CD4-positive, alpha-beta T cell treated with Interleukin-12 subunit alpha and Interleukin-12 subunit beta, for 1 hour (primary cell): Measurements from ENCODE around the gene ODF4.
"Not testable (repeated sequence)": the region's sequence is repeated elsewhere in the genome, so short reads cannot be mapped to it uniquely, and the experiment has no call there.

ENCODE experiments used
- DNase-seq: peaks from one replicate; pipeline ENCODE4 v3.0.0-alpha.2; 2020

ODF4 gene

GRCh38 chr17:8371786-8372185 lies 32.1 kb downstream of the ODF4 start:
- no peak for DNase-seq

GRCh38 chr17:8372422-8372821 lies 32.8 kb downstream of the ODF4 start:
- no peak for DNase-seq

GRCh38 chr17:8373856-8374255 lies 34.2 kb downstream of the ODF4 start:
- not testable (repeated sequence) for DNase-seq

- no peak for DNase-seq
Measured at GRCh38 chr17:8375738-8376259, 36.2 kb downstream of the ODF4 start.

- peak; percentile 91 for DNase-seq
Measured at GRCh38 chr17:8376271-8377067, 36.8 kb downstream of the ODF4 start, which contains the start of gene KRABD2. TSS of gene KRABD2 (minus strand) at chr17:8376704.

GRCh38 chr17:8377422-8377821 lies 37.8 kb downstream of the ODF4 start:
- DNase-seq = no peak

GRCh38 chr17:8378117-8378516 lies 38.5 kb downstream of the ODF4 start:
- not testable (repeated sequence) for DNase-seq

- DNase-seq = no peak
Measured at GRCh38 chr17:8380049-8380448, 40.4 kb downstream of the ODF4 start.

GRCh38 chr17:8382052-8382879 lies 42.6 kb downstream of the ODF4 start:
- no peak for DNase-seq

GRCh38 chr17:8382880-8383142 lies 43.2 kb downstream of the ODF4 start:
- no peak for DNase-seq

- peak; percentile 97 for DNase-seq
Measured at GRCh38 chr17:8383143-8383822, 43.6 kb downstream of the ODF4 start, which contains the start of gene RPL26. TSS of gene RPL26 (minus strand) at chr17:8383193. CDS start at chr17:8382310, 883 bp downstream.

GRCh38 chr17:8384801-8385378 lies 45.2 kb downstream of the ODF4 start:
- no peak for DNase-seq

GRCh38 chr17:8386841-8387240 lies 47.2 kb downstream of the ODF4 start:
- no peak for DNase-seq

- DNase-seq = peak; percentile 55
Measured at GRCh38 chr17:8387914-8388651, 48.4 kb downstream of the ODF4 start.

- DNase-seq = no peak
Measured at GRCh38 chr17:8391711-8392110, 52.1 kb downstream of the ODF4 start.

- no peak for DNase-seq
Measured at GRCh38 chr17:8392274-8392673, 52.6 kb downstream of the ODF4 start.

- DNase-seq = no peak
Measured at GRCh38 chr17:8392674-8393469, 53.2 kb downstream of the ODF4 start.

- DNase-seq = peak; percentile 66
Measured at GRCh38 chr17:8393470-8394231, 54.0 kb downstream of the ODF4 start.

GRCh38 chr17:8394497-8394896 lies 54.9 kb downstream of the ODF4 start:
- DNase-seq = not testable (repeated sequence)
